ENCODE data around the gene OSGEP.

- TF ChIP-seq CTCF (IDR thresholded peaks at IDR 0.05) = peak in 1 of 4 experiments; percentile 1
- peak; percentile 66 to 89 for TF ChIP-seq POLR2A (IDR thresholded peaks at IDR 0.05)
These were observed at the start of gene OSGEP, which contains the start of gene APEX1 for GRCh38 chr14:20454516-20455354.
